OCI-LY1 (cell line): Measurements from ENCODE around the gene CTSH.

ENCODE experiments used
- CTCF ChIP-seq: fragments of 200-600 bp; sonication (generic), shearing (Covaris generic); IDR thresholded peaks from 2 replicates; pipeline ENCODE4 v1.5.1; 2017; ENCODE audit warnings: mild to moderate bottlenecking, antibody characterized with exemption, low read length, moderate library complexity, mixed read lengths
- EZH2 ChIP-seq: fragments of 200-600 bp; sonication (generic), shearing (Covaris generic); IDR thresholded peaks from 2 replicates; pipeline ENCODE4 v1.8.0; 2017; ENCODE audit warnings: borderline replicate concordance, mixed run types, mild to moderate bottlenecking, antibody characterized with exemption, low read length, moderate library complexity, mixed read lengths

- TF ChIP-seq EZH2 (no peak), CTCF (no peak)
Observed at GRCh38 chr15:78987556-78988360, 42.9 kb upstream of the CTSH start.
